HG02884 (cell line): ENCODE results near the gene INO80C.

Experiments used
- ATAC-seq: cut with Tn5 transposase; IDR thresholded peaks from one replicate; pipeline ENCODE4 v1.9.1; 2021; ENCODE audit warnings: mild to moderate bottlenecking, moderate library complexity; ENCODE audit not compliant: unreplicated experiment

The INO80C gene

DNA sequence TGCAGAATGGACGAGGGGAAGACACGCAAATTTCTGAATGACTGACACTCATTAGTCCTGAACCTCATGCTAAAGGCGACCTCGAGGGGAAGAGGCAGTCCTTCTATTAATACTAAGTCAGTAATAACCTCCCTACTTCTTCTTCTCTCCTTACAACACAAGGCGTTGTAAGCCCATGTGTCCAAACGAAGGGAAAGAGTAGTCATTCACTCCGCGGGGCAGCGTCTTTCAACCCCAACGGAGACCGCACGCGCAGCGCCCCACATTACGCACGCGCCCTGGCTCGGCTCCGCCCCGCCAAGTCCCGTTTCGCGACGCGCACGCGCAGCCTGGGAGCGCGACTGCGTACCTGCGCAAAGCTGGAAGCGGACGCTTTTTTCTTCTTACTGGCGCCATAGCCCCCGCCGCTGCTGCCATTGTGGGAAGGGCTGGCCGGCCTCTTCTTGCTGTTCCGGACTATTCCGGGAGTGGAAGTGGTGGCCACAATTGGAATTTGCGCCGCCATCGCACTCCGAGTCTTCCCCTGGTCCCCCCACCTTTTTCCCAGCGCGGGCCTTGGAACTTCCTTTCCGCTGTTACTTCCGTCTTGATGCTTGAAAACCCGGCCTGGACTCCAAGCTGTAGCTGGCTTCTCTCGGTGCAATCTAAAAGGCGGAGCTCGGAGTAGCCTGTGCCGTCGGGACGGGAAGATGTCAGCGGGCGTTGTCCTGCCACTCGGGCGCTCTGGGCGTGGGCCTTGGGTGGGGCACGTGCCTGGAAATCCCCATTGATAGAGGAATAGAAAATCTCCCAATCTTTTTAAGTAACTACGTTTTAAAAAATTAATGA is at the start of gene INO80C:
Gene INO80C (minus strand): TSS at position 591 of the 828 bp plus-strand sequence. CDS start 86 bp downstream, at position 505.
- ATAC-seq: peak; percentile 90

GRCh38 chr18:35547008-35547605 is 49.3 kb upstream of the INO80C start:
- ATAC-seq: no peak

DNA sequence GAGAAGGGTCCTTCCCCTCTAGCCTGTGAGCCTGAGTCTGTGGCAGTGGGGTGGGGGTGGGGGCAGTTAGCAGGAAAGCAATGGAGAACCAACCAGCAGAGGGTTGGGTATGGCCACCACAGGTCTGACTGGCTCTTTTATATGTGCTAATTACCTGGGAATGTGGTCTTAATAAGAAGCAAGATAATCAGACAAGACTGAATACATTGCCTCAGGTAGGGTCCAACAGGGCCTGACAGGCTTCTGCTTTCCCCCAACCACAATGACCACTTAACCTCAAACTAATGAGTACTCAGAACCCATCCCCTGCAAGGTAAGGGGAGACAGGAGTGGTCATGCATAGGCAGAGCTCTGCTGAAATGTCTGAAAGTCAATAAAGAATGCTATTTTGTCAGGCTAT is 44.6 kb upstream of the INO80C start:
- no peak for ATAC-seq

DNA sequence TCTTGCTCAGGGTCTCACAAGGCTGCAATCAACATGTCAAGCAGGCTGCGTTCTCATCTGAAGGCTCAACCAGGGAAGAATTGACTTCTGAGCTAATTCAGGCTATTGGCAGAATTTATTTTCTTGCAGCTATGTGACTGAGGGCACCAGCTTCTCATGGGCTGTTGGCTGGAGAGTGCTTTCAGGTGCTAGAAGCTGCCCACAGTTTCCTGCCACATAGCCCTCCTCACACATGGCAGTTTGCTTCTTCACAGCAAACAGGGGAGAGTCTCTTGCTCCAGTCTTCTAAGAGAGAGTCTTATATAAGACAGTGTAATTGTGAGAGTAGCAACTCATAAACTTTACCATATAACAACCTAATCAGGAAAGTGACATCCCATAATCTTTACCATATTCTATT is 37.5 kb upstream of the INO80C start:
- no peak for ATAC-seq

- no peak for ATAC-seq
These were observed 36.2 kb upstream of the INO80C start for GRCh38 chr18:35533916-35534405.

DNA sequence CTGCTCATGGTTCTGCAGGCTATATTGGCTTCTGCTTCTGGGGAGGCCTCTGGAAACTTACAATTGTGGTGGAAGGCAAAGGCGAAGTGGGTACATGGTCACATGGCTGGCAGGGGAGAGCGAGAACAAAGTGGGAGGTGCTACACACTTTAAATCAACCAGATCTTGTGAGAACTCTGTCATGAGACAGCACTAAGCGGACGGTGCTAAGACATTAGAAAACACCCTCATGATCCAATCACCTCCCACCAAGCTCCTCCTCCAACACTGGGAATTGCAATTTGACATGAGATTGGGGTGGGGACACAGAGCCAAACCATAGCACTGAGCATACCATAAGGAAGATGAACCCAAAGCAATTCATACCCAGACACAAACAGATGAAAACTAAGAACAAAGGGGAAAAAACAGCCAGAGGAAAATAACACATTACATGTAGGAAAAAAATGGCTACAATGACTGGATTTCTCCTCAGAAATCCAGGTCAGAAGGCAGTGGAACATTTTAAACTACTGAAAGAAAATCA is 31.1 kb upstream of the INO80C start:
- no peak for ATAC-seq

DNA sequence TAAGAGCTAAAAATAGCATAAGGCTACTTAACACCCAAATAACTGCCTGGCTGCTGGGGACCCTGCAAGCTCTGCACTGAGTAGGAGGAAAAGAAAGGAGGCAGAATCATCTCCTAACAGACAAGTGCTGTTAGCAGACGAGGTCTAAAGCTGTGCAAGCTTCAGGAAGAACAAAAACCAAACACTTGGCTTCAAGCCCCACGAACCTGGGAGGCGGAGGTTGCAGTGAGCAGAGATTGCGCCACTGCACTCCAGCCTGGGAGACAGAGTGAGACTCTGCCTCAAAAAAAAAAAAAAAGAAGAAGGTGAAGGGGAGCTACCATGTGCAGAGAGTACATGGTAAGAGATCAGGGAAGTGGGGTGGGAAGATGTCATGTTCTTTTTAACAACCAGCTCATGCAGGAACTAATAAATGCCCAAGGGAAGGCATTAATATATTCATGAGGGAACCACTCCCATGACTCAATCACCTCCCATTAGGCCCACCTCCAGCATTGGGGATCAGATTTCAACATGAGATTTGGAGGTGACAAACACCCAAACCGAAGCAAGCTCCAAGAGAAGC is 28.8 kb upstream of the INO80C start:
- no peak for ATAC-seq

DNA sequence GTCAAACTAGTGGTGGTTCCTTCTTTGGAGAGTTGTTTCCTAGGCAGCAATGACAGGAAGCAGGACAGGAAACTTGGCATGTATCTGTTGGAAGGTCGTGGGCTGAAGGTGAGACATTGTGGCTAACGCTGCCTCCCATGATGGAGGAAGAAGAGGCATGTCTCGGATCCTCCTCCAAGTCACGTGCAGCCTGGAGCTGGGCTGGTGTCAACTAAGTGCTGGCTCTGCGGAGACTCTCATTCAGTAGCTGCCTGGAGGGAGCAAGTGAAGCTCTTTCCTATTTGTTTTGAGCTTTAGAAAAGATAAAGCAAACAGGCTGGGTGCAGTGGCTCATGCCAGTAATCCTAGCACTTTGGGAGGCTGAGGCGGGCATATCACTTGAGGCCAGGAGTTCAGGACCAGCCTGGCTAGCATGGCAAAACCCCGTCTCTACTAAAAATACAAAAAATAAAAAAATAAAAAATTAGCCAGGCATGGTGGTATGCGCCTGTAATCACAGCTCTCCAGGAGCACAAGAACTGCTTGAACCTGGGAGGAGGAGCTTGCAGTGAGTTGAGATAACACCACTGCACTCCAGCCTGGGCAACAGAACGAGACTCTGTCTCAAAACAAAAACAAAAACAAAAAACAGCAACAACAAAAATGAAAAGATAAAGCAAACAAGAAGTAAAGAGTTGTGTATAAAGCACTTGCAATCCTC is 28.2 kb upstream of the INO80C start:
- ATAC-seq: no peak

GRCh38 chr18:35524226-35524625 is 26.5 kb upstream of the INO80C start:
- ATAC-seq: no peak

DNA sequence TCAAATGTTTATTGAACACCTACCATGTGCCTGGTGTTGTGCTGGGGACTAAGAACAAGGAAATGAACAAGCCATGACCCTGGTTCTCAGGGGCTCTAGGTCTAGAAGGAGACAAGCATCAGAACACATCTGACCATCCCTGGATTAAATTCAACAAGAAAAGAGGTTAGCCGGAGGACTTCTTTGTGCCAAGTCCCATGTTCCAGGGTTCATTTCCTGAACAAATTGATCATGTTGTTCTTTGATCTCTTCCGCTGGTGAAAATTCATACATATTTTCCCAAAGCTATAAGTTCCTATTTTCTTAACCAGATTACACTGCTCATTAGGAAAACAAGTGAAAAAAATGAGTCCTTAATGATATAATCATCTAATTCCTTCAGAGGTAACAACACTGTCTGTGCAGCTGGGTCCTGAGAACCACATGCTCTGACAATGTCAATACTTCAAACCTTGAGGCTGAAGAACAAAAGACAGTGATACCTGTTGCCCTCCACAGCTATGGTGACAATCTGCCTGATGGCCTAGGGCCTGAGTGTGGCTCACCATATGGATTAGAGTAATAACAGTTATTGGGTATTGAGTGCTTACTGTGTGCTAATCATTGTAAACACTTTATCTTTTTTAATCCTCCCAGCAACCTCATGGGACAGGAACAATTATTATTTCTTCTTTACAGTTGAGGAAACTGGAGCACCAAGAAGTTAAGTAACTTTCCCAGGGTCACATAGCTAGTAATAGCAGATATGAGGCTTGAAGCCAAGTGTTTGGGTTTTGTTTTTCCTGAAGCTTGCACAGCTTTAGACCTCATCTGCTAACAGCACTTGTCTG is 24.6 kb upstream of the INO80C start:
- ATAC-seq: no peak

- no peak for ATAC-seq
These were observed 23.4 kb upstream of the INO80C start for GRCh38 chr18:35521133-35521532.

DNA sequence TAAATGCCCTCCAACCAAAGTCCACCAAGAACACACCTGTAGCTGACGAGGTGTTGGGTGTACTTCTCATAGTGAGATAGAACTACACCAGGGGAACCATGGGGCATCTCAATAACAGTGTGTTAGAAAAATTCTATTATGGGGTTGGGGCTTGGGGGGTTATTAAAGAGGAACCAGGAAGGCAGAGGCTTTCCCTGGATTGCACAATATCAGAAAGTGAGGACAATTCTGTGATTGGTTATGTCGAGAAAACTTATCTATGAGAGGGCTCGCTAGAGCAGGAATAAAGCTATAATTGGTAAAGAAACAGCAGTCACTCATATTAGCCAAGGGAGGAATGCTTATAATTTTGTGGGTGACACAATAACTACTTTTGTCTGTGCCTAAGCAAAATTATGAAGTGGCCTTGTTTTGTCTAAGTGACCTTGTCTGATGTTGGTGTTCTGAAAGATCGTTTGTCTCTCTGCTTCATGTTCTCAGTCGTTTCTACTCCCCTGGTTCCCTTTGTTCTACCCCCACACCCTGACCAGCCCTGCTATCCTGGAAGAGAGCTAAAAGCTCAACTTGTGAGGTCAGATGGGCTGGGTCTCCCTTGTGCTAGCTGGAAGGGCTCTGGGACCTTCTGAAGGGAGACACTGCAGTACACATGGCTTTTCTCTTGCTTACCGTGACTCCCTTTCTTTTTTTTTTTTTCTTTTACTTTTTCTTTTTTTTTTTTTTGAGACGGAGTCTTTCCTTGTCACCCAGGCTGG is 21.6 kb upstream of the INO80C start:
- no peak for ATAC-seq

- ATAC-seq: no peak
These were observed 20.0 kb upstream of the INO80C start for GRCh38 chr18:35517715-35518114.

DNA sequence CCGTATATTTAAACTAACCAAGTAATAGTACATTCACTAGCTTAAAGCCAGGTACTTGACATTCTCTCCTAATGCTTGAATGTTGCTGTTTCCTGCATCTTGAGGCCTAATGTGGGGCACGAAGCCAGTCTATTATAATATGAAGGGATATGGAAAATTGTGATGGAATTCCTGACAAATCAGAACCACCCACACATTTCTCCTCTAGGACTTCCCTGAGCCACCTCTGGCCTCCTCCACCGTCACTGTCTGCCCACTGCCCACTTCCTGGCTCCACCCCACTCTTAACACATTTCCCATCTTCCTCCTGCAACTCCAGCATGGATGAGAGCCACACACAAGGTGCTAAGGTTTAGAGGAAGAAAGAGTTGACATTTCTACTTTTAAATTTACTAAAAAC is 19.0 kb upstream of the INO80C start:
- no peak for ATAC-seq

GRCh38 chr18:35516351-35516750 is 18.6 kb upstream of the INO80C start:
- no peak for ATAC-seq

- ATAC-seq: no peak
These were observed 17.8 kb upstream of the INO80C start for GRCh38 chr18:35515460-35516130.

GRCh38 chr18:35514752-35515459 is 17.1 kb upstream of the INO80C start:
- ATAC-seq: no peak

DNA sequence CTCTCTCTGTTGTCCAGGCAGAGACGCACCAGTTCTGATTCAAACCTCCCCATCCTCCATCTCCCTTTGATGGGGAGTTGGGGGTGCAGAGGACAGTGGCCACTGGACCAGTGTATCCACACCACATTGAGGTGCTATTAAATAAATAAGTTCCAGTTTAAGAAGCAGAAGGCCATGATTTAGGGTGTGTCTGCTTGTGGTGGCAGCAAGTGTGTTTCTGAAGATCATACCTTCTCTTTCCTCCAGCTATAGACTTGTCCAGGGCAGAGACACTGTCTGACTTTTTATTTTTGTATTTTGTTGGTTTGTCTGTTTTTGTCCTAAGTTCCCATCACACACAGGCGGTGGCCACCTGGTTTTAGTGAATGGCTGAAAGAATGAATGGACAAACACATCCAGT is 16.5 kb upstream of the INO80C start:
- no peak for ATAC-seq
